Astrocyte of the cerebellum (primary cell): Measurements from ENCODE around the gene STX4.

ENCODE experiments used
- DNase-seq: peaks from one replicate; pipeline ENCODE4 v3.0.0-alpha.2; 2011; ENCODE audit warnings: low read depth
- H3K4me3 ChIP-seq: 2 replicates; pipeline ENCODE4 v1.5.1; 2011; ENCODE audit warnings: mild to moderate bottlenecking, low read depth, low read length, moderate library complexity
- in situ Hi-C: cut with HindIII; loops from 2 replicates; pipeline ENCODE4 v1.10.0; 2017; ENCODE audit warnings: low sequenced_read_pairs
- TF ChIP-seq, protein P1 (sequence below): IDR thresholded peaks from 2 replicates; pipeline ENCODE4 v1.5.1; 2012; ENCODE audit warnings: low read length, low read depth, moderate library complexity, mild to moderate bottlenecking; ENCODE audit errors: missing control alignments

The STX4 gene

DNA sequence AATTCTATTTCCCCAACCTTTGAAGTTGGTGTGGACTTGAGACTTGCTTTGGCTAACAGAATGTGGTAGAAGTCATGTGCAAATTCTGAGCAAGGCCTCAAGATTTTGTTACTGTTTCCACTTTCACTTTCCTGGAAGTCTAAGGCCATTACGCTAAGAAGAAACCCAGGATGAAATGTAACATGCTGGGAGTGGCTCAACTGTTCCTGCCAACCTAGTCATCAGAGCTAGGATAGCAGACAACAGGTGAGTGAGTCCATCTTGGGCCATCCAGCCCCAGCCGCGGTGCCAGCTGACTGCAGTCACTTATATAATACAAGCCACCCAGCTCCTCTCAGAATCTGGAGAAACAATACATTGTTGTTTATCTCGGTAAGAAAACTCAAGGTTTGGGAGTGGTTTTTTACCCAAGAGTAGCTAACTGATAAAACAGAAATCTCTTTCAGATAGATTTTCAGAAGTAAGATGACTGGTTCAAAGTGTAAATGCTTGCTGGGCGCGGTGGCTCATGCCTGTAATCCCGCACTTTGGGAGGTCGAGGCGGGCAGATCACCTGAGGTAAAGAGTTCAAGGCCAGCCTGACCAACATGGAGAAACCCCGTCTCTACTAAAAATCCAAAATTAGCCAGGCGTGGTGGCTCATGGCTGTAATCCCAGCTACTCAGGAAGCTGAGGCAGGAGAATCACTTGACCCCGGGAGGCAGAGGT is 10.7 kb upstream of the STX4 start:
- no peak overlapping the region for H3K4me3 ChIP-seq
- TF ChIP-seq, protein P1, sequence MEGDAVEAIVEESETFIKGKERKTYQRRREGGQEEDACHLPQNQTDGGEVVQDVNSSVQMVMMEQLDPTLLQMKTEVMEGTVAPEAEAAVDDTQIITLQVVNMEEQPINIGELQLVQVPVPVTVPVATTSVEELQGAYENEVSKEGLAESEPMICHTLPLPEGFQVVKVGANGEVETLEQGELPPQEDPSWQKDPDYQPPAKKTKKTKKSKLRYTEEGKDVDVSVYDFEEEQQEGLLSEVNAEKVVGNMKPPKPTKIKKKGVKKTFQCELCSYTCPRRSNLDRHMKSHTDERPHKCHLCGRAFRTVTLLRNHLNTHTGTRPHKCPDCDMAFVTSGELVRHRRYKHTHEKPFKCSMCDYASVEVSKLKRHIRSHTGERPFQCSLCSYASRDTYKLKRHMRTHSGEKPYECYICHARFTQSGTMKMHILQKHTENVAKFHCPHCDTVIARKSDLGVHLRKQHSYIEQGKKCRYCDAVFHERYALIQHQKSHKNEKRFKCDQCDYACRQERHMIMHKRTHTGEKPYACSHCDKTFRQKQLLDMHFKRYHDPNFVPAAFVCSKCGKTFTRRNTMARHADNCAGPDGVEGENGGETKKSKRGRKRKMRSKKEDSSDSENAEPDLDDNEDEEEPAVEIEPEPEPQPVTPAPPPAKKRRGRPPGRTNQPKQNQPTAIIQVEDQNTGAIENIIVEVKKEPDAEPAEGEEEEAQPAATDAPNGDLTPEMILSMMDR = no peak
- in situ Hi-C loops = no loop called here
- no peak for DNase-seq

DNA sequence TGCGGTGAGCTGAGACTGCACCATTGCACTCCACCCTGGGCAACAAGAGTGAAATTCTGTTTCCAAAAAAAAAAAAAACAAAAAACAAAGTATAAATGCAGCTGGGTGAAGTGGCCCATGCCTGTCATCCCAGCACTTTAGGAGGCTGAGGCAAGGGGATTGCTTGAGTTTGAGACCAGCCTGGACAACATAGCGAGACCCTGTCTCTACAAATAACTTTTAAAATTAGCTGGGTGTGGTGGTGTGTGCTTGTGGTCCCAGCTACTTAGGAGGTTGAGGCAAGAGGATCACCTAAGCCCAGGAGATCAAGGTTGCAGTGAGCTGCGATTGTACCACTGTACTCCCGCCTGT is 10.1 kb upstream of the STX4 start:
- in situ Hi-C loops = no loop called here
- TF ChIP-seq, protein P1 = no peak
- no peak overlapping the region for H3K4me3 ChIP-seq
- DNase-seq = no peak

DNA sequence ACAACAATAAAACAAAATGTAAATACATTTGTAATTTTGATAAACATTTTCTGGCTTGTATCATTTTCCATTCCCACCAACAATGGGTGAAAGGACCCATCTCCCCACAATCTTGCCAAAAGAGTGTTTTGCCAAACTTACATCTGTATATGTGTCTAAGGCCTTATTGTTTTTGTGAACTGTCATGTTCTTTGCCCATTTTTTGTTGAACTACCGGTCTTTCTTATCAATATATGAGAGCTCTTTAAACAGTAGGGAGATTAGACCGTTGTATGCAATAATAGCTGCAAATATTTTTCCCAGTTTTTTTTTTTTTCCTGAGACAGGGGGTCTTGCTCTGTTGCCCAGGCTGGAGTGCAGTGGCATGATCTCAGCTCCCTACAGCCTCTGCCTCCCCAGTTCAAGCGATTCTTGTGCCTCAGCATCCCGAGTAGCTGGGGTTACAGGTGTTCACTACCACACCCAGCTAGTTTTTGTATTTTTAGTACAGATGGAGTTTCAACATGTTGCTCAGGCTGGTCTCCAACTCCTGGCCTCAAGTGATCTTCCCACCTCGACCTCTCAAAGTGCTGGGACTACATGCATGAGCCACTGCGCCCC is 9.6 kb upstream of the STX4 start:
- no peak overlapping the region for H3K4me3 ChIP-seq
- in situ Hi-C loops = no loop called here
- TF ChIP-seq, protein P1 = no peak
- DNase-seq = no peak

- no peak overlapping the region for H3K4me3 ChIP-seq
- DNase-seq = no peak
- TF ChIP-seq, protein P1 = no peak
- in situ Hi-C loops = no loop called here
These were observed 8.0 kb upstream of the STX4 start for GRCh38 chr16:31025339-31025738.

DNA sequence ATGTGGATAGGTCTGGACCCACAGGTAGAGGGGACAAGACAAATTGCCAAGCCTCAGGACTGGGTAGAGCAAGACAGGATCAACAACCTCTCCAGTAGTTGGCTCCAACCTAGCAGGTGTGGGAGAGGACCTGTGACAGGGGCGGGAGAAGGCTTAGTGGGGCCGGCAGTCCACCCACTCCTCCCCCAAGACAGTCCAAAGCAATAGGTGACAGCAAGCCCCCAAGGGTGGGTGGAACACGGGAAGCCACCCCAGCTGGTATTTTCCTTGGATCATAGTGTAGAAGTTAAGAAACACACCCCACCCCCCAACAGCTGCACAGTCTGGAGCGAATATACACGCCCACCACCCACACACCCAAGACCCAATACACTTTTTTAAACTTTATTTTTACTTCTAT is 4.1 kb upstream of the STX4 start:
- TF ChIP-seq, protein P1 = no peak
- H3K4me3 ChIP-seq = no peak overlapping the region
- no peak for DNase-seq
- in situ Hi-C loops = no loop called here

DNA sequence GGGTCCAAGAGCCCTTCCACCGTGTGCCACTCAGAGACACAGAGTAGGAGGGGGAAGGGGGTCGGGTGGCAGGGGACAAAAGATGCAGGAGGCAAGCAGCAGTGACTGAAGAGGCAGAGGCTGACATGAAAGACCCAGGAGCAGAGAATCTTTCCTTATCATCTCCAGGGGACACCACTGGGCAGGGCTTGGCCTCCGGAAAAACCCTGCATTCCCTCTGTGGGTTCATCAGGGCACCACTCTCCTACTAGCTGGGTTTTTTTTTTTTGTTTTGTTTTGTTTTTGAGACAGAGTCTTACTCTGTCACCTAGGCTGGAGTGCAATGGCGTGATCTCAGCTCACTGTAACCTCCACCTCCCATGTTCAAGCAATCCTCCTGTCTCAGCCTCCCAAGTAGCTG is 2.1 kb upstream of the STX4 start:
- no peak for DNase-seq
- in situ Hi-C loops = no loop called here
- TF ChIP-seq, protein P1 = no peak
- H3K4me3 ChIP-seq = no peak overlapping the region
